H54 (cell line): ENCODE measurements around the gene MAP3K6.

Experiments used
- DNase-seq: peaks from one replicate; pipeline ENCODE4 v3.0.0; 2011; ENCODE audit warnings: low spot score, mixed read lengths; ENCODE audit not compliant: insufficient read length
- FAIRE-seq: peaks from 3 replicates; lab custom pipeline; 2011; peaks lifted over from hg19 to GRCh38; lab: Jason Lieb, UNC
- POLR2A ChIP-seq: IDR thresholded peaks from 2 replicates; pipeline ENCODE4 v1.6.1; 2011; ENCODE audit warnings: low read depth, mild to moderate bottlenecking, low read length

Gene MAP3K6

GRCh38 chr1:27374362-27375086 lies 7.8 kb upstream of the MAP3K6 start, which contains the start of gene FCN3:
FCN3 (minus strand) TSS chr1:27374824; CDS start chr1:27374818, 6 bp downstream.
- no peak for TF ChIP-seq POLR2A
- DNase-seq (no peak), FAIRE-seq (no peak)

GRCh38 chr1:27372808-27373690 lies 6.3 kb upstream of the MAP3K6 start:
- DNase-seq (no peak), FAIRE-seq (no peak)
- TF ChIP-seq POLR2A = no peak

- no peak for TF ChIP-seq POLR2A
- DNase-seq = no peak
- FAIRE-seq = no peak
These were observed 5.5 kb upstream of the MAP3K6 start for GRCh38 chr1:27372022-27372807.

GRCh38 chr1:27368869-27369582 lies 2.3 kb upstream of the MAP3K6 start:
- FAIRE-seq = no peak
- TF ChIP-seq POLR2A = no peak
- DNase-seq = no peak

- DNase-seq (no peak), FAIRE-seq (no peak)
- no peak for TF ChIP-seq POLR2A
These were observed 444 bp upstream of the MAP3K6 start for GRCh38 chr1:27367160-27367650.

GRCh38 chr1:27366113-27366410 lies 699 bp downstream of the MAP3K6 start:
- DNase-seq (peak; percentile 61), FAIRE-seq (no peak)
- TF ChIP-seq POLR2A = peak; percentile 40; the same call in 1 of the 2 replicates

GRCh38 chr1:27365372-27366112 lies 1.2 kb downstream of the MAP3K6 start:
- FAIRE-seq (peak; percentile 27), DNase-seq (peak; percentile 86)
- TF ChIP-seq POLR2A = no peak

- FAIRE-seq (no peak), DNase-seq (no peak)
- no peak for TF ChIP-seq POLR2A
These were observed 1.9 kb downstream of the MAP3K6 start for GRCh38 chr1:27364696-27365371.

- no peak for FAIRE-seq
- no peak for DNase-seq
These were observed 2.7 kb downstream of the MAP3K6 start for GRCh38 chr1:27363766-27364695.

GRCh38 chr1:27361553-27361952 lies 5.2 kb downstream of the MAP3K6 start:
- FAIRE-seq (no peak), DNase-seq (no peak)
- TF ChIP-seq POLR2A = no peak

More at GRCh38 chr1:27363766-27364695, 2.7 kb downstream of the MAP3K6 start:
- TF ChIP-seq POLR2A = no peak

GRCh38 chr1:27361044-27361402 lies 5.7 kb downstream of the MAP3K6 start:
- no peak for TF ChIP-seq POLR2A
- no peak for FAIRE-seq

More at GRCh38 chr1:27361044-27361402, 5.7 kb downstream of the MAP3K6 start:
- no peak for DNase-seq
